DMS53 treated with DMSO at 0.1 percent for 48 hours (cell line): Measurements from ENCODE around the gene PIGBOS1.

ENCODE experiments used
- DNase-seq: peaks from one replicate; lab custom pipeline; 2025; ENCODE audit not compliant: unreplicated experiment; lab: John Stamatoyannopoulos, UW

The PIGBOS1 gene

GRCh38 chr15:55267401-55268175 lies 51.3 kb downstream of the PIGBOS1 start:
- DNase-seq, result no peak
